WTC11 (cell line): ENCODE data around the gene SNX30. TPM values are rescaled to one million over a fixed set of nuclear protein-coding genes. Genes with fewer than 3 reads are reported as not detected.

ENCODE experiments used
- ATAC-seq: fragments of 200-7000 bp; cut with Tn5 transposase; 2 replicates; pipeline ENCODE4 v1.10.0; 2021; ENCODE audit warnings: mild to moderate bottlenecking, moderate library complexity
- CTCF ChIA-PET: fragments of 300-600 bp; sonication (Branson Sonifier 250); formaldehyde crosslinking; loops from one replicate; lab custom pipeline; 2021; ENCODE audit warnings: antibody characterized with exemption; lab: Charles Lee
- POLR2A ChIA-PET: fragments of 350-600 bp; sonication (Branson Sonifier 250); formaldehyde crosslinking; loops from one replicate; lab custom pipeline; 2021; ENCODE audit warnings: antibody characterized with exemption; lab: Charles Lee
- DNase-seq: peaks from one replicate; pipeline ENCODE4 v3.0.0; 2021; ENCODE audit warnings: low spot score
- H3K27ac Mint-ChIP-seq: 2 replicates; pipeline ENCODE4 v1.8.0; 2021; ENCODE audit warnings: mixed read lengths
- H3K27me3 Mint-ChIP-seq: 2 replicates; pipeline ENCODE4 v1.8.0; 2021; ENCODE audit warnings: low read depth, mild to moderate bottlenecking, moderate library complexity, mixed read lengths
- H3K36me3 Mint-ChIP-seq: 2 replicates; pipeline ENCODE4 v1.8.0; 2021; ENCODE audit warnings: mixed read lengths
- H3K4me1 Mint-ChIP-seq: 2 replicates; pipeline ENCODE4 v1.8.0; 2022; ENCODE audit warnings: mixed read lengths
- H3K4me3 Mint-ChIP-seq: 2 replicates; pipeline ENCODE4 v1.8.0; 2021; ENCODE audit warnings: mild to moderate bottlenecking, moderate library complexity, mixed read lengths
- H3K9me3 Mint-ChIP-seq: 2 replicates; pipeline ENCODE4 v1.8.0; 2021; ENCODE audit warnings: mixed read lengths
- CREM ChIP-seq: sonication (generic); formaldehyde crosslinking; IDR thresholded peaks from 2 replicates; pipeline ENCODE4 v1.8.1; 2022; ENCODE audit warnings: mild to moderate bottlenecking, missing genetic modification reagents, moderate library complexity
- ESRRA ChIP-seq: sonication (generic); formaldehyde crosslinking; IDR thresholded peaks from 2 replicates; pipeline ENCODE4 v1.8.1; 2022; ENCODE audit warnings: mild to moderate bottlenecking, missing genetic modification reagents, borderline replicate concordance
- GABPB1 ChIP-seq: sonication (generic); formaldehyde crosslinking; IDR thresholded peaks from 2 replicates; pipeline ENCODE4 v1.8.1; 2023; ENCODE audit warnings: mild to moderate bottlenecking, missing genetic modification reagents
- NFATC4 ChIP-seq: fragments of 250-450 bp; sonication (Bioruptor Pico); IDR thresholded peaks from 2 replicates; pipeline ENCODE4 v1.9.0; 2021; ENCODE audit warnings: mild to moderate bottlenecking
- NFE2L1 ChIP-seq: sonication (generic); formaldehyde crosslinking; IDR thresholded peaks from 2 replicates; pipeline ENCODE4 v1.8.1; 2023; ENCODE audit warnings: missing genetic modification reagents
- NR1H2 ChIP-seq: sonication (generic); formaldehyde crosslinking; IDR thresholded peaks from 2 replicates; pipeline ENCODE4 v1.9.0; 2021; ENCODE audit warnings: mild to moderate bottlenecking, moderate library complexity, missing genetic modification reagents
- OVOL2 ChIP-seq: fragments of 250-450 bp; sonication (Bioruptor Pico); IDR thresholded peaks from 2 replicates; pipeline ENCODE4 v1.9.0; 2021; ENCODE audit warnings: mild to moderate bottlenecking, borderline replicate concordance
- PRRX2 ChIP-seq: fragments of 250-450 bp; sonication (Bioruptor Pico); IDR thresholded peaks from 2 replicates; pipeline ENCODE4 v1.8.0; 2021; ENCODE audit warnings: mild to moderate bottlenecking
- SMAD4 ChIP-seq: sonication (generic); formaldehyde crosslinking; IDR thresholded peaks from 2 replicates; pipeline ENCODE4 v1.8.0; 2022; ENCODE audit warnings: mild to moderate bottlenecking, missing genetic modification reagents
- TEAD4 ChIP-seq: sonication (generic); formaldehyde crosslinking; IDR thresholded peaks from 2 replicates; pipeline ENCODE4 v1.8.0; 2022; ENCODE audit warnings: mild to moderate bottlenecking, missing genetic modification reagents
- ZNF138 ChIP-seq: sonication (generic); formaldehyde crosslinking; conservative IDR thresholded peaks from 2 replicates; pipeline ENCODE4 v1.8.1; 2022; ENCODE audit warnings: mild to moderate bottlenecking, moderate library complexity, missing genetic modification reagents
- ZNF219 ChIP-seq: sonication (generic); formaldehyde crosslinking; IDR thresholded peaks from 2 replicates; pipeline ENCODE4 v1.8.0; 2023; ENCODE audit warnings: missing genetic modification reagents, mild to moderate bottlenecking, borderline replicate concordance
- ZNF263 ChIP-seq: sonication (generic); formaldehyde crosslinking; IDR thresholded peaks from 2 replicates; pipeline ENCODE4 v1.8.1; 2022; ENCODE audit warnings: low read depth, mild to moderate bottlenecking, moderate library complexity, missing genetic modification reagents
- ZNF396 ChIP-seq: fragments of 250-450 bp; sonication (Bioruptor Pico); IDR thresholded peaks from 2 replicates; pipeline ENCODE4 v1.8.0; 2021; ENCODE audit warnings: mild to moderate bottlenecking, moderate library complexity, borderline replicate concordance
- total RNA-seq: library from RNA; stranded (reverse); gene quantifications from 3 replicates; pipeline ENCODE4 v1.2.3, GENCODE V29; 2021
- TF ChIP-seq, protein P1 (sequence below): fragments of 250-450 bp; sonication (Bioruptor Pico); IDR thresholded peaks from 2 replicates; pipeline ENCODE4 v2.1.2; 2022; ENCODE audit warnings: mild to moderate bottlenecking, moderate library complexity
- TF ChIP-seq, protein P2 (sequence below): sonication (generic); formaldehyde crosslinking; IDR thresholded peaks from 2 replicates; pipeline ENCODE4 v1.8.1; 2022; ENCODE audit warnings: low read depth, mild to moderate bottlenecking, moderate library complexity, missing genetic modification reagents, borderline replicate concordance
- TF ChIP-seq, protein P3 (sequence below): sonication (generic); formaldehyde crosslinking; conservative IDR thresholded peaks from 2 replicates; pipeline ENCODE4 v1.8.1; 2023; ENCODE audit warnings: mild to moderate bottlenecking, low read depth, missing genetic modification reagents, moderate library complexity
- TF ChIP-seq, protein P4 (sequence below): sonication (generic); formaldehyde crosslinking; conservative IDR thresholded peaks from 2 replicates; pipeline ENCODE4 v1.8.1; 2022; ENCODE audit warnings: mild to moderate bottlenecking, missing genetic modification reagents
- TF ChIP-seq, protein P5 (sequence below): sonication (generic); formaldehyde crosslinking; IDR thresholded peaks from 2 replicates; pipeline ENCODE4 v1.8.0; 2022; ENCODE audit warnings: missing genetic modification reagents
- TF ChIP-seq, protein P6 (sequence below): sonication (generic); formaldehyde crosslinking; IDR thresholded peaks from 2 replicates; pipeline ENCODE4 v1.8.1; 2023; ENCODE audit warnings: mild to moderate bottlenecking, missing genetic modification reagents, moderate library complexity
- TF ChIP-seq, protein P7 (sequence below): sonication (generic); formaldehyde crosslinking; IDR thresholded peaks from 2 replicates; pipeline ENCODE4 v1.8.1; 2023; ENCODE audit warnings: mild to moderate bottlenecking, missing genetic modification reagents
- TF ChIP-seq, protein P8 (sequence below): fragments of 250-450 bp; sonication (Bioruptor Pico); IDR thresholded peaks from 2 replicates; pipeline ENCODE4 v1.9.0; 2021; ENCODE audit warnings: moderate library complexity, mild to moderate bottlenecking, inconsistent platforms, borderline replicate concordance

The SNX30 gene
- total RNA-seq, 1 experiment from 2014 or later: 13.4 TPM

DNA sequence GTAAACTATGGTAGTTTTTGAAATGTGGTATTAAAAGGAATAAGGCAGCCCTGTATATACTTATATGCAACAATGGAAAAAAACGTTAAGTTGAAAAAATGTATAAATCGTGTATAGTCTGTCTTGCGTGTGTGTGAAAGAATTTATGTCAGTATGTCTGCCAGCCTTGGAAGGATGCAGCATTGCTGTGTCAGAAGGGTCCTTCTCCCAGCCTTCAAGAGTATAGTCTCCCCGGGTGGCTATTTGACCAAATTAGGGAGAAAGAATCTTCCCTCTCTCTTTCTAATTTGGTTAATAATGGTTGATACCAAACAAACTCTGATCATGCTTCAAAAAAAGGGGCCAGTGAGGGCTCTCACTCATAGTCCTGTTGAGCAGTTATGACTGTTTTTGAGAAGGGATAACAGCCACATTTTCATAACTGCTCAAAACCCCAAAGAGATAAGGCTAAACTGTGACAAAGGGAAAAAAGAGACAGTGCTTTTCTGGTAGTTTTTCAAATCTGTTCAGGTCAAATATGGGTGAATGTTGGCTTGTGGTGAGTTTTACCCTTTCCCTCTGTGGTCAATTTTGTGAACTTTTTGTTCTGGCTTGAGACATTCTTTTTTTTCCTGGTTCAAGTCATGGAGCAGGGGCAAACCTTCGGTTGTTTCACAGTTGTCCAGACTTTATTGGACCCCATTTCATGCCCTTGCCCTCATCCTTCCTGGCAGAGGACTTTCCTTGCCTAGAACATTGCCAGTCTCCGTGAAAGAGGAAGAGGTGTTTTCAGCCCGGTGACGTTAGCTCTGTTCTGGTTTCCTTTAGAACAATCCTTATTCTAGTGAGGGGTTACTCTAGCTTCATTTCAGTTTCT lies 21.0 kb downstream of the SNX30 start (continued):
- TF ChIP-seq, protein P1, sequence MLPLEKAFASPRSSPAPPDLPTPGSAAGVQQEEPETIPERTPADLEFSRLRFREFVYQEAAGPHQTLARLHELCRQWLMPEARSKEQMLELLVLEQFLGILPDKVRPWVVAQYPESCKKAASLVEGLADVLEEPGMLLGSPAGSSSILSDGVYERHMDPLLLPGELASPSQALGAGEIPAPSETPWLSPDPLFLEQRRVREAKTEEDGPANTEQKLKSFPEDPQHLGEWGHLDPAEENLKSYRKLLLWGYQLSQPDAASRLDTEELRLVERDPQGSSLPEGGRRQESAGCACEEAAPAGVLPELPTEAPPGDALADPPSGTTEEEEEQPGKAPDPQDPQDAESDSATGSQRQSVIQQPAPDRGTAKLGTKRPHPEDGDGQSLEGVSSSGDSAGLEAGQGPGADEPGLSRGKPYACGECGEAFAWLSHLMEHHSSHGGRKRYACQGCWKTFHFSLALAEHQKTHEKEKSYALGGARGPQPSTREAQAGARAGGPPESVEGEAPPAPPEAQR: no peak
- TF ChIP-seq PRRX2 (CRISPR knock-in tag): no peak
- TF ChIP-seq, all 79 proteins: peak for 0

DNA sequence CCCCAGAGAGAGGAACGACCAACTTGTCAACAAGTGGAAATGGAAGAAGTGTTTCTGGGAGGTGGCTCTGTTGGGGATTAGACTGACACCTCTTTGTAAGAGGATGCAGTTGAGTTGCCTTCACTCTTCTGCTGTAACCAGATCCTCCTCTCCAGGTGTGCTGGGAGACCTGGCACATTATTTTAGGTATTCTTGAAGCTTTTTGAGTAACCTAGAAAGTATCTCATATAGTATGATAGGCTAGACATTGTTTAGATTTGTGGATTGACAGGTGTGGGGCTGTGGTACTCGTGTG lies 21.6 kb downstream of the SNX30 start:
- Mint-ChIP-seq H3K4me1 (peaks cover 29% of the 10 kb centered on the region), H3K27ac (peak overlapping the region; percentile 54; the same call in 1 of the 2 replicates), H3K9me3 (no peaks in the 10 kb centered on the region), H3K4me3 (no peak overlapping the region), H3K36me3 (no peaks in the 10 kb centered on the region), H3K27me3 (no peaks in the 10 kb centered on the region; the same call in 1 of the 2 replicates)
- no peak for DNase-seq
- no peak for TF ChIP-seq CREM
- TF ChIP-seq SMAD4 (CRISPR knock-in tag): no peak
- TF ChIP-seq, protein P2, sequence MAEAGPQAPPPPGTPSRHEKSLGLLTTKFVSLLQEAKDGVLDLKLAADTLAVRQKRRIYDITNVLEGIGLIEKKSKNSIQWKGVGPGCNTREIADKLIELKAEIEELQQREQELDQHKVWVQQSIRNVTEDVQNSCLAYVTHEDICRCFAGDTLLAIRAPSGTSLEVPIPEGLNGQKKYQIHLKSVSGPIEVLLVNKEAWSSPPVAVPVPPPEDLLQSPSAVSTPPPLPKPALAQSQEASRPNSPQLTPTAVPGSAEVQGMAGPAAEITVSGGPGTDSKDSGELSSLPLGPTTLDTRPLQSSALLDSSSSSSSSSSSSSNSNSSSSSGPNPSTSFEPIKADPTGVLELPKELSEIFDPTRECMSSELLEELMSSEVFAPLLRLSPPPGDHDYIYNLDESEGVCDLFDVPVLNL: no peak
- no peak for TF ChIP-seq NFE2L1 (CRISPR knock-in tag)
- TF ChIP-seq NR1H2 (CRISPR knock-in tag): no peak
- TF ChIP-seq GABPB1: no peak
- TF ChIP-seq TEAD4 (CRISPR knock-in tag): no peak
- TF ChIP-seq, protein P3, sequence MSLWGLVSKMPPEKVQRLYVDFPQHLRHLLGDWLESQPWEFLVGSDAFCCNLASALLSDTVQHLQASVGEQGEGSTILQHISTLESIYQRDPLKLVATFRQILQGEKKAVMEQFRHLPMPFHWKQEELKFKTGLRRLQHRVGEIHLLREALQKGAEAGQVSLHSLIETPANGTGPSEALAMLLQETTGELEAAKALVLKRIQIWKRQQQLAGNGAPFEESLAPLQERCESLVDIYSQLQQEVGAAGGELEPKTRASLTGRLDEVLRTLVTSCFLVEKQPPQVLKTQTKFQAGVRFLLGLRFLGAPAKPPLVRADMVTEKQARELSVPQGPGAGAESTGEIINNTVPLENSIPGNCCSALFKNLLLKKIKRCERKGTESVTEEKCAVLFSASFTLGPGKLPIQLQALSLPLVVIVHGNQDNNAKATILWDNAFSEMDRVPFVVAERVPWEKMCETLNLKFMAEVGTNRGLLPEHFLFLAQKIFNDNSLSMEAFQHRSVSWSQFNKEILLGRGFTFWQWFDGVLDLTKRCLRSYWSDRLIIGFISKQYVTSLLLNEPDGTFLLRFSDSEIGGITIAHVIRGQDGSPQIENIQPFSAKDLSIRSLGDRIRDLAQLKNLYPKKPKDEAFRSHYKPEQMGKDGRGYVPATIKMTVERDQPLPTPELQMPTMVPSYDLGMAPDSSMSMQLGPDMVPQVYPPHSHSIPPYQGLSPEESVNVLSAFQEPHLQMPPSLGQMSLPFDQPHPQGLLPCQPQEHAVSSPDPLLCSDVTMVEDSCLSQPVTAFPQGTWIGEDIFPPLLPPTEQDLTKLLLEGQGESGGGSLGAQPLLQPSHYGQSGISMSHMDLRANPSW: no peak
- TF ChIP-seq, protein P4, sequence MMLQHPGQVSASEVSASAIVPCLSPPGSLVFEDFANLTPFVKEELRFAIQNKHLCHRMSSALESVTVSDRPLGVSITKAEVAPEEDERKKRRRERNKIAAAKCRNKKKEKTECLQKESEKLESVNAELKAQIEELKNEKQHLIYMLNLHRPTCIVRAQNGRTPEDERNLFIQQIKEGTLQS (CRISPR knock-in tag): no peak
- no peak for TF ChIP-seq ZNF219
- TF ChIP-seq ZNF263 (CRISPR knock-in tag): no peak
- TF ChIP-seq ESRRA: no peak
- TF ChIP-seq, protein P5, sequence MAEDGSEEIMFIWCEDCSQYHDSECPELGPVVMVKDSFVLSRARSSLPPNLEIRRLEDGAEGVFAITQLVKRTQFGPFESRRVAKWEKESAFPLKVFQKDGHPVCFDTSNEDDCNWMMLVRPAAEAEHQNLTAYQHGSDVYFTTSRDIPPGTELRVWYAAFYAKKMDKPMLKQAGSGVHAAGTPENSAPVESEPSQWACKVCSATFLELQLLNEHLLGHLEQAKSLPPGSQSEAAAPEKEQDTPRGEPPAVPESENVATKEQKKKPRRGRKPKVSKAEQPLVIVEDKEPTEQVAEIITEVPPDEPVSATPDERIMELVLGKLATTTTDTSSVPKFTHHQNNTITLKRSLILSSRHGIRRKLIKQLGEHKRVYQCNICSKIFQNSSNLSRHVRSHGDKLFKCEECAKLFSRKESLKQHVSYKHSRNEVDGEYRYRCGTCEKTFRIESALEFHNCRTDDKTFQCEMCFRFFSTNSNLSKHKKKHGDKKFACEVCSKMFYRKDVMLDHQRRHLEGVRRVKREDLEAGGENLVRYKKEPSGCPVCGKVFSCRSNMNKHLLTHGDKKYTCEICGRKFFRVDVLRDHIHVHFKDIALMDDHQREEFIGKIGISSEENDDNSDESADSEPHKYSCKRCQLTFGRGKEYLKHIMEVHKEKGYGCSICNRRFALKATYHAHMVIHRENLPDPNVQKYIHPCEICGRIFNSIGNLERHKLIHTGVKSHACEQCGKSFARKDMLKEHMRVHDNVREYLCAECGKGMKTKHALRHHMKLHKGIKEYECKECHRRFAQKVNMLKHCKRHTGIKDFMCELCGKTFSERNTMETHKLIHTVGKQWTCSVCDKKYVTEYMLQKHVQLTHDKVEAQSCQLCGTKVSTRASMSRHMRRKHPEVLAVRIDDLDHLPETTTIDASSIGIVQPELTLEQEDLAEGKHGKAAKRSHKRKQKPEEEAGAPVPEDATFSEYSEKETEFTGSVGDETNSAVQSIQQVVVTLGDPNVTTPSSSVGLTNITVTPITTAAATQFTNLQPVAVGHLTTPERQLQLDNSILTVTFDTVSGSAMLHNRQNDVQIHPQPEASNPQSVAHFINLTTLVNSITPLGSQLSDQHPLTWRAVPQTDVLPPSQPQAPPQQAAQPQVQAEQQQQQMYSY: no peak
- TF ChIP-seq ZNF138 (CRISPR knock-in tag): no peak
- no peak for TF ChIP-seq OVOL2
- TF ChIP-seq ZNF396 (CRISPR knock-in tag): no peak
- TF ChIP-seq, protein P6, sequence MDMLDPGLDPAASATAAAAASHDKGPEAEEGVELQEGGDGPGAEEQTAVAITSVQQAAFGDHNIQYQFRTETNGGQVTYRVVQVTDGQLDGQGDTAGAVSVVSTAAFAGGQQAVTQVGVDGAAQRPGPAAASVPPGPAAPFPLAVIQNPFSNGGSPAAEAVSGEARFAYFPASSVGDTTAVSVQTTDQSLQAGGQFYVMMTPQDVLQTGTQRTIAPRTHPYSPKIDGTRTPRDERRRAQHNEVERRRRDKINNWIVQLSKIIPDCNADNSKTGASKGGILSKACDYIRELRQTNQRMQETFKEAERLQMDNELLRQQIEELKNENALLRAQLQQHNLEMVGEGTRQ (CRISPR knock-in tag): no peak
- no peak for TF ChIP-seq NFATC4
- TF ChIP-seq, protein P7, sequence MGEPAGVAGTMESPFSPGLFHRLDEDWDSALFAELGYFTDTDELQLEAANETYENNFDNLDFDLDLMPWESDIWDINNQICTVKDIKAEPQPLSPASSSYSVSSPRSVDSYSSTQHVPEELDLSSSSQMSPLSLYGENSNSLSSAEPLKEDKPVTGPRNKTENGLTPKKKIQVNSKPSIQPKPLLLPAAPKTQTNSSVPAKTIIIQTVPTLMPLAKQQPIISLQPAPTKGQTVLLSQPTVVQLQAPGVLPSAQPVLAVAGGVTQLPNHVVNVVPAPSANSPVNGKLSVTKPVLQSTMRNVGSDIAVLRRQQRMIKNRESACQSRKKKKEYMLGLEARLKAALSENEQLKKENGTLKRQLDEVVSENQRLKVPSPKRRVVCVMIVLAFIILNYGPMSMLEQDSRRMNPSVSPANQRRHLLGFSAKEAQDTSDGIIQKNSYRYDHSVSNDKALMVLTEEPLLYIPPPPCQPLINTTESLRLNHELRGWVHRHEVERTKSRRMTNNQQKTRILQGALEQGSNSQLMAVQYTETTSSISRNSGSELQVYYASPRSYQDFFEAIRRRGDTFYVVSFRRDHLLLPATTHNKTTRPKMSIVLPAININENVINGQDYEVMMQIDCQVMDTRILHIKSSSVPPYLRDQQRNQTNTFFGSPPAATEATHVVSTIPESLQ (CRISPR knock-in tag): no peak
- TF ChIP-seq, protein P8, sequence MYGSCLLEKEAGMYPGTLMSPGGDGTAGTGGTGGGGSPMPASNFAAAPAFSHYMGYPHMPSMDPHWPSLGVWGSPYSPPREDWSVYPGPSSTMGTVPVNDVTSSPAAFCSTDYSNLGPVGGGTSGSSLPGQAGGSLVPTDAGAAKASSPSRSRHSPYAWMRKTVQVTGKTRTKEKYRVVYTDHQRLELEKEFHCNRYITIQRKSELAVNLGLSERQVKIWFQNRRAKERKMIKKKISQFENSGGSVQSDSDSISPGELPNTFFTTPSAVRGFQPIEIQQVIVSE: no peak
- ChIA-PET CTCF (interaction anchor here (1.1 kb wide), 1 partner anchor 659 kb away, joined by 3 read pairs; no protein-coding TSS in a partner anchor), POLR2A (no interaction called here)
- ATAC-seq: no peak
